NCI-H2029 (cell line): Measurements from ENCODE around the gene ZBED6.

Experiments used
- DNase-seq: peaks from one replicate; lab custom pipeline; 2025; lab: John Stamatoyannopoulos, UW

Gene ZBED6

GRCh38 chr1:203840208-203840808, 44.9 kb downstream of the ZBED6 start:
- no peak for DNase-seq

GRCh38 chr1:203842559-203842876, 47.1 kb downstream of the ZBED6 start:
- DNase-seq: no peak

- DNase-seq: no peak
Measured at GRCh38 chr1:203843435-203843834, 48.0 kb downstream of the ZBED6 start.
